Stimulated activated memory B cell treated with anti-CD40 and anti-IgM and Interleukin-4, amounts not matched to agents 10 μg/mL and 1 μg/mL and 100 μg/mL, for 72 hours (primary cell): ENCODE data around the gene SAMD3.
"Not testable (repeated sequence)": the region's sequence is repeated elsewhere in the genome, so short reads cannot be mapped to it uniquely, and the experiment has no call there.

Experiments
- ATAC-seq: fragments of 150-1000 bp; cut with Tn5 transposase; 2 replicates; pipeline ENCODE4 v1.10.0; 2021
- H3K27ac Mint-ChIP-seq: one replicate; pipeline ENCODE4 v1.8.0; 2022; ENCODE audit warnings: mild to moderate bottlenecking, mixed read lengths
- H3K27me3 Mint-ChIP-seq: one replicate; pipeline ENCODE4 v1.8.0; 2022; ENCODE audit warnings: mixed read lengths
- H3K36me3 Mint-ChIP-seq: one replicate; pipeline ENCODE4 v1.8.0; 2022; ENCODE audit warnings: mixed read lengths
- H3K4me1 Mint-ChIP-seq: one replicate; pipeline ENCODE4 v1.8.0; 2022; ENCODE audit warnings: mixed read lengths
- H3K4me3 Mint-ChIP-seq: one replicate; pipeline ENCODE4 v1.8.0; 2022; ENCODE audit warnings: mild to moderate bottlenecking, moderate library complexity, mixed read lengths
- H3K9me3 Mint-ChIP-seq: one replicate; pipeline ENCODE4 v1.8.0; 2022; ENCODE audit warnings: mixed read lengths

The SAMD3 gene, protein sequence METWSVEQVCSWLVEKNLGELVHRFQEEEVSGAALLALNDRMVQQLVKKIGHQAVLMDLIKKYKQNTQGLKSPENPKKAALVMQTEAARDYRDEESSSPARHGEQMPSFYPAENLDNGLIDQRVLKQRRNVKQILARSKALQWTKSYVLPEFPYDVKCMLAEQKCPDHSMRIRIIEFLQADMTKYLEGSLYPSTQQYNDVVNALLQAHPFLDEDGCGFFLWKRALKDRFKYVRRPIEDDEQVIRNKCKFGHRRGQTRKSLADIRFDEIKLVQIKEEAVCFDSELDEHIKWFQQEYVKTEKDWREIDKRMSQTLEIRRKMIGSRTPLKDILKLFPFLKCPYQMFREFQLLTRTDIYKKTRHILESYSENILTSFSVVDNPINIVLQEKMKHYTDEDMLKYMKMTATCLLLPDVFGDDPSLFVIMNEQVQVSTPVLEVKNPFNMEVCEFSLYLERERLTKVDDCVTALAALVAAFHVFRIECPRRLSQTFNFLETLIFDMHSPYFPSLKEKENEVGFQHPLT

DNA sequence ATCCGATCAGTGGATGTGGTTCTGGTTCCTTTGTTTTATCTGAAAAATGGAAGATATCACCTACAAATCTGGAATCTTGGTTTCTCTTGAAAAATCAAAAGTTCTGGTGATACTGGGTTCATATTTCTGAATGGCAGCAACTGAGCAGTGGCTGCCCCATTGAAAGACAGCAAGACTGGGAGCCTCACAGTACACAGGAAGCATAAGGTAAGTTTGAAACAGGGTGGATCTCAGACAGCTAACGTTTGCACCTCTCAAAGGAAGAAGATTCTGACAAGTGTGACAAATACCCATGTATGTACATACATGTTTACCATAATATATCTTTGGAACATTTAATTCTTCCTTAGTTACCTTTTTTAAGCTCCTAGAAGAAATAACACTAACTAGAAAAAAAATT, at the start of gene SAMD3:
TSS of gene SAMD3 (minus strand) at position 177 of the 400 bp plus-strand sequence. CDS start 7,678 bp downstream, outside the sequence.
- Mint-ChIP-seq H3K4me1 (peaks cover 9% of the 10 kb centered on the region), H3K36me3 (no peaks in the 10 kb centered on the region), H3K27me3 (no peaks in the 10 kb centered on the region), H3K27ac (peak within 1 kb of the TSS; percentile 53), H3K9me3 (peaks cover 4% of the 10 kb centered on the region), H3K4me3 (no peak within 1 kb of the TSS)
- ATAC-seq, result no peak

DNA sequence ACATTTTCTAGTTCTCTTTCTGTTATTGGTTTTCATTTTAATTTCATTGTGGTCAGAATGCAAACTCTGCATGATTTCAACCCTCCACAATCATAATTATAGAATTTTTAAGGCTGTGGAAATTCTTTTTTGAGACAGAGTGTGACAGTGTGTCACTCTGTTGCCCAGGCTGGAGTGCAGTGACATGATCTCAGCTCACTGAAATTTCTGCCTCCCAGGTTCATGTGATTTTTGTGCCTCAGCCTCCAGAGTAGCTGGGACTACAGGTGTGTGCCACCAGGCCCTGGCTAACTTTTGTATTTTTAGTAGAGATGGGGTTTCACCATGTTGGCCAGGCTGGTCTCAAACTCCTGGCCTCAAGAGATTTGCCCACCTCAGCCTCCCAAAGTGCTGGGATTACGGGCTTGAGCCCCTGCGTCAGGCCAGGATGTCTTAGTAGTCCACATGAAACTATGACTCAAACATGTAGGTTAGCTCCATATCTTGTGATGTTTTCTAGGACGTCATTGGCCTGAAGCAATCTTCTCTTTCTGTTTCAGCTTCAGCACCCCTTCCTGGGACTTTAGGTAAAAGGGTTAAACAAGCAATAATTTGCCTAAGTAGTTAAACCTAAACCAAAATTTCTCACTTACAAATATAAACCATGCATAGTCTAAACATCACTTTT, 47.4 kb upstream of the SAMD3 start:
- Mint-ChIP-seq H3K4me1 (peaks cover 22% of the 10 kb centered on the region), H3K9me3 (peaks cover 3% of the 10 kb centered on the region), H3K27me3 (no peaks in the 10 kb centered on the region), H3K27ac (peak overlapping the region; percentile 56), H3K4me3 (no peak overlapping the region), H3K36me3 (peaks cover 38% of the 10 kb centered on the region)
- ATAC-seq, result peak; percentile 48

DNA sequence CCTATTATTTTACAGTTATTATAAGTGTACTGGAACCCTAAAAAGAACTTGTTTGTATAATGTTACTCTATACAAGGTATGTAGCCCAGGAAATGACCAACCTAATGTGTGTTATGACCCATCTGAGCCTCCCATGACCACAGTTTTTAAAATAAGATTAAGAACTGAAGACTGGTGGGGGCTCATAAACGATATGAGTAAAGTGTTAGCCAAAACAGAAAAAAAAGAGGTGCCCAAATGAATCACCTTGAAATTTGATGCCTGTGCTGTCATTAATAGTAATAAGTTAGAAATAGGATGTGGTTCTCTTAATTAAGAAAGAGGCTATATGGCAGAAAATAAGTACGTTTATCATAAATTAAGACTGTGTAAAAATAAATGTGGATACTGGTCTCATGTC, 42.8 kb upstream of the SAMD3 start:
- H3K27me3 Mint-ChIP-seq, ATAC-seq, H3K9me3 Mint-ChIP-seq, H3K4me3 Mint-ChIP-seq, H3K27ac Mint-ChIP-seq: not testable (repeated sequence)
- peaks cover 36% of the 10 kb centered on the region for H3K4me1 Mint-ChIP-seq
- peaks cover 39% of the 10 kb centered on the region for H3K36me3 Mint-ChIP-seq

DNA sequence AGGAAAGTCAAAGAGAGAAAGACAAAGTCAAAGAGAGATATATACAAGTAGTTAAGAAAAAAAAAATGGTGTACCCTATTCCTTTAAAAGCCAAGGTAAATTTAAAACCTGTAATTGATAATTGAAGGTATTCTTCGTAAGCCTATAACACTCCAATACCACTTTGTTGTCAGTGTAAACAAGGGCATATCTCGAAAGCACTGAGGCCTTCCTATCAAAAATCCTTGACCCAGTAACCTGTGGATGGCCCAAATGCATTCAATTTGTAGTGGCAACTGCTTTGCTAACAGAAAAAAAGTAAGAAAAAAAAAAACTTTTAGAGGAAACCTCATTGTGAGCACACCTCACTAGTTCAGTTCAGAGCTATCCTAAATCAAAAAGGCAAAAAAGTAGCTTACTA, 39.3 kb upstream of the SAMD3 start:
- H3K36me3 Mint-ChIP-seq, result peaks cover 17% of the 10 kb centered on the region
- no peak for ATAC-seq
- H3K27me3 Mint-ChIP-seq, result no peaks in the 10 kb centered on the region
- peak overlapping the region; percentile 85 for H3K4me3 Mint-ChIP-seq
- H3K4me1 Mint-ChIP-seq, result peaks cover 35% of the 10 kb centered on the region
- peak overlapping the region; percentile 91 for H3K27ac Mint-ChIP-seq
- peaks cover 7% of the 10 kb centered on the region for H3K9me3 Mint-ChIP-seq

DNA sequence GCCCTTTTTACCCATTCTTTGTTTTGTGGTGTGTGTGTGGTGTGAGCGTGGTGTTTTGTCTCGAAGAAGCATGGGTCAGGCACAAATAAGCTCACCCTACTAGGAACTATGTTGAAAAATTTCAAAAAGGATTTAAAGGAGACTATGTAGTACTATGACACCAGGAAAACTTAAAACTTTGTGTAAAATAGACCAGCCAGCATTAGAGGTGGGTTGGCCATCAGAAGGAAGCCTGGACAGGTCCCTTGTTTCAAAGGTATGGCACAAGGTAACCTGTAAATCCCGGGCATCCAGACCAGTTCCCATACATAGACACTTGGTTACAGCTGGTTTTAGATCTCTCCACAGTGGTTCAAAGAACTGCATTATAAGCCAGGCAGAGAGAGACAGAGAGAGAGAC, 38.8 kb upstream of the SAMD3 start:
- H3K36me3 Mint-ChIP-seq, result peaks cover 17% of the 10 kb centered on the region
- H3K4me1 Mint-ChIP-seq, result peaks cover 35% of the 10 kb centered on the region
- ATAC-seq, H3K9me3 Mint-ChIP-seq, H3K27me3 Mint-ChIP-seq: not testable (repeated sequence)
- peak overlapping the region; percentile 91 for H3K27ac Mint-ChIP-seq
- peak overlapping the region; percentile 85 for H3K4me3 Mint-ChIP-seq

DNA sequence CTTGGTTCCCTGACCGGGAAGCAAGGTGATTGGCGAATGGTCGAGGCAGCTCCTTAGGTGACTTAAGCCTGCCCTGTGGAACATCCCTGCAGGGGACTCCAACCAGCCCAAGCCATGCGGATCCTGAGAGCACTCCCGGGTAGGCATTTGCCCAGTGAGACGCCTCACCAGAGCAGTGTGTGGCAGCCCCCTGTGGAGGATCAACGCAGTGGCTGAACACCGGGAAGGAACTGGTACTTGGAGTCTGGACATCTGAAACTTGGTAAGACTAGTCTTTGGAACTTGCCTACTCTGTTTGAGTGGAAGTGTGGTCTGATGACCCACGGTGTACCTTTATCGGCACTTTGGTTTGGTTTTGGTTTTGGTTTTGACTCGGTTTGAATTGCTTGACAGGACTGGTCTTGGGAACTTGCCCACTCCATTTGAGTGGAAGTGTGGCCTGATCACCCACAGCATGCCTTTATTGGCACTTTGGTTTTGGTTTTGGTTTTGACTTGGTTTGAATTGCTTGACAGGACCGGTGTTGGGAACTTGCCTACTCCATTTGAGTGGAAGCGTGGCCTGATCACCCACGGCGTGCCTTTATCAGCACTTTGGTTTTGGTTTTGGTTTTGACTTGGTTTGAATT, 38.0 kb upstream of the SAMD3 start:
- peak overlapping the region; percentile 85 for H3K4me3 Mint-ChIP-seq
- ATAC-seq, result peak; percentile 72
- H3K9me3 Mint-ChIP-seq, H3K27me3 Mint-ChIP-seq: not testable (repeated sequence)
- peaks cover 17% of the 10 kb centered on the region for H3K36me3 Mint-ChIP-seq
- H3K4me1 Mint-ChIP-seq, result peaks cover 35% of the 10 kb centered on the region
- H3K27ac Mint-ChIP-seq, result peak overlapping the region; percentile 91

DNA sequence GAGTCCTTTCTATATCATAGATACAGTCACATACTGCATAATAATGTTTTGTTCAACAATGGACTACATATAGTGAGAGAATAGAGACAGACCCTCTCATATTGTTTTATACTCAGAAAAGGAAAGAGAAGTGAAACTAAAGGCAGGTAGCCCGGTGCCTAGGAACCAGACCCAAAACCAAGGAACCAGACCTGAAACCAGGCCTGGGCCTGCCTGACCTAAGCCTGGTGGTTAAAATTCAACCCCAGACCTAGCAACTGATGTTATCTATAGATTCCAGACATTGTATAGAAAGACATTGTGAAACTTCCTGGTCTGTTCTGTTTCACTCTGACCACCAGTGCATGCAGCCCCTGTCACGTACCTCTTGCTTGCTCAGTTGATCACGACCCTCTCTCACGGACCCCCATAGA, 37.3 kb upstream of the SAMD3 start:
- H3K9me3 Mint-ChIP-seq, H3K27me3 Mint-ChIP-seq: not testable (repeated sequence)
- H3K36me3 Mint-ChIP-seq, result peaks cover 17% of the 10 kb centered on the region
- H3K4me3 Mint-ChIP-seq, result peak overlapping the region; percentile 85
- peak; percentile 82 for ATAC-seq
- H3K4me1 Mint-ChIP-seq, result peaks cover 35% of the 10 kb centered on the region
- H3K27ac Mint-ChIP-seq, result peak overlapping the region; percentile 91

DNA sequence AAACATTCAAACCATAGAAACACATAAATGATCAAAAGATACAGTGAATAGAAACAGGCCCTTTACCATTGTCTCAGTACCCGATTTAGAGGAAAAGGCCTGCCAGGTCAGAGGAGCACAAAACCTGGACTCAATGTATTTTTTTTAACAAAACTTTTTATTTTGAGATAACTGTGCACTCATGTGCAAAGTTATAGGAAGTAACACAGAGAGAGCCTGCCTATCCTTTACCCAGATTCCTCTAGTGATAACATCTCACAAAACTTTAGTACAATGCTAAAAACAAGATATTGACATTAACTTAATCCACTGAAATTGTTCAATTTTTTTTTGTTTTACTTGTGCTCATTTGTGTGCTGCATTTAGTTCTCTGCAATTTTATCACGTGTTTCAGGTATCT, 36.8 kb upstream of the SAMD3 start:
- ATAC-seq, result peak; percentile 67
- peaks cover 7% of the 10 kb centered on the region for H3K9me3 Mint-ChIP-seq
- peak overlapping the region; percentile 91 for H3K27ac Mint-ChIP-seq
- peaks cover 17% of the 10 kb centered on the region for H3K36me3 Mint-ChIP-seq
- peaks cover 35% of the 10 kb centered on the region for H3K4me1 Mint-ChIP-seq
- H3K4me3 Mint-ChIP-seq, result no peak overlapping the region
- no peaks in the 10 kb centered on the region for H3K27me3 Mint-ChIP-seq

DNA sequence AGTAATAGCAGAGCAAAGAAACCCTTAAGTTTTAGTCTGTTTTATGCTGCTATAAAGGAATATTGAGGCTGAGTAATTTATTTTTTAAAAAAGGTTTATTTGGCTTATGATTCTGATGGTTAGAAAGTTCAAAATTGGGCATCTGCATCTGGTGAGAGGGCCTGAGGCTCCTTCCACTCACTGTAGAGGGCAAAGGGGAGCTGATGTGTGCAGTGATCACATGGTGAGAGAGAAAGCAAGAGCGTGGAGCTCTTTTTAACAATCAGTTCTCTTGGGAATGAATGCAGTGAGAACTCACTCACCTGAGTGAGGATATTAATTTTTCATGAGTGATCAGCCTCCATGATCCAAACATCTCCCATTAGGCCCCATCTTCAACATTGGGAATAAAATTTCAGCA, 36.4 kb upstream of the SAMD3 start:
- Mint-ChIP-seq H3K9me3 (peaks cover 7% of the 10 kb centered on the region), H3K36me3 (peaks cover 14% of the 10 kb centered on the region), H3K27me3 (no peaks in the 10 kb centered on the region), H3K27ac (peak overlapping the region; percentile 91), H3K4me3 (no peak overlapping the region), H3K4me1 (peaks cover 35% of the 10 kb centered on the region)
- ATAC-seq, result peak; percentile 60

DNA sequence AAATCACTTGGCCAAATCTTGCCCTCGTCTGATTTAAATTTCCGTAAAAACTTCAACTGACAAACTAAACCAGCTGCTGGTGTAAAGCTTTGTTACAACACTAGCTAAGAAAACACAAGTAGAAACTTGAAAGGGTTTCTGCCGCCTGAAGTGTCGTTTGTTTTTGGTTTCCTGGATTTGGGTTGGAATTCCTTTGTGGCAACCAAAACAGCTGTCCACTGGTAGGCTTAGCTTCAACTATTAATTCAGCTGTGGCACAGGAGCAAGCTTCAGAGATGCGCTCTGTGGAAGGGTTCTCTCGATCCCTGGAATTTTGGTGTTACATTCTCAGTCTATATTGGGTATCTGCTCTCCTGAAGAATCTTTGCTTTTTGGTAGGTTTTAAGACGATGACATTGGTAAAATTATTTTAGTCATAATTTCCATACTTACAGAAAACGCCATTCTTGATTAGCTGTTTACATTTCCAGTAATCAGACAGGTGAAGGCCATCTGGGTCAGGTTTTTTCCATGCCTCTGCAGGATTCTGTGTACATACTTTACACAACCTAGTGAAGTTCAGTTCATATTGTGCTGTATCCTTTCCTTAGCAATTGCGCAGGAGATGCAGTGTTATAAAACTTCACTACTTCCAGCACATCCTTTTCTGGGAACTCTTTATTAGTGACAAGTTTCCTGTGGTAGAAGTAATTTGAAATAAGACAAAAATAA, 29.9 kb upstream of the SAMD3 start:
- Mint-ChIP-seq H3K4me1 (no peaks in the 10 kb centered on the region), H3K27ac (no peak overlapping the region), H3K27me3 (no peaks in the 10 kb centered on the region), H3K4me3 (no peak overlapping the region), H3K36me3 (no peaks in the 10 kb centered on the region), H3K9me3 (no peaks in the 10 kb centered on the region)
- no peak for ATAC-seq

DNA sequence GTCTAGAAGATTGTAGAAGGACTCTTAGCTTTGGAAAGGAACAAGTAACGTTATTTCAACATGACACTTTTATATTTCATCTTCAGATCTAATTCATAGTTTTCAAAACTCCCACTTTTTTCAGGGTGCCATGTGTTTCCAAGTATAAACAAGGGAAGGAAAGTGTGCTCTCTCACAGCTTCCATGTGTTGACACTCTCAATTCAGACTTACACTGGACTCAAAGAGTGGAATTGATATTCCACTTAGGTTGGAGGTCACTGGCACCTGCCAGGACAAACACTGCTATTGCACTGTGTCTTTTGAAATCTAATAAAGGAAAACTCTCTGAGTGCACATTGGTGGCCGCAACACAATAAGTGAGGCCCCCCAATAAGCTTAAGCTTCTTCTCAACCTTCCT, 22.5 kb upstream of the SAMD3 start:
- H3K36me3 Mint-ChIP-seq, result no peaks in the 10 kb centered on the region
- no peaks in the 10 kb centered on the region for H3K4me1 Mint-ChIP-seq
- no peaks in the 10 kb centered on the region for H3K9me3 Mint-ChIP-seq
- no peak overlapping the region for H3K4me3 Mint-ChIP-seq
- H3K27me3 Mint-ChIP-seq, result no peaks in the 10 kb centered on the region
- ATAC-seq, result no peak
- no peak overlapping the region for H3K27ac Mint-ChIP-seq

DNA sequence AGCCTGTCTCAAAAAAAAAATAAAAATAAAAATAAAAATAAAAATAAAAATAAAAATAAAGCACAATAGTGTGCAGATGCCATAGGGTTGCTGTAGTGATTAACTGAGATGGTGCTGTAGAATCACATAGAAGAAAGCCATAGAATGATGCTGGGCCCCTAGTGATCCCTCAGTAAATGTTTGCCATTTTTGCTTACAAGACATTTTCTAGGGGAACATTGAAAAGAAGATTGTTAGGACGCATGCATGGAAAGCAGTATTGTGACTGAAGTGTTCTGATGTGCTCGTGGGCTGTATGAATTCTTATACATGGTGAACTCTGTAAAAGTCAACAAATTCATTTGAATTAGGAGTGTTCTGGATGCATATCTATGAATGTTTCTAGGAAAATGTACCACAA, 22.0 kb upstream of the SAMD3 start:
- no peak overlapping the region for H3K27ac Mint-ChIP-seq
- H3K9me3 Mint-ChIP-seq, result no peaks in the 10 kb centered on the region
- ATAC-seq, result no peak
- H3K27me3 Mint-ChIP-seq, result no peaks in the 10 kb centered on the region
- H3K4me1 Mint-ChIP-seq, result no peaks in the 10 kb centered on the region
- no peak overlapping the region for H3K4me3 Mint-ChIP-seq
- no peaks in the 10 kb centered on the region for H3K36me3 Mint-ChIP-seq

DNA sequence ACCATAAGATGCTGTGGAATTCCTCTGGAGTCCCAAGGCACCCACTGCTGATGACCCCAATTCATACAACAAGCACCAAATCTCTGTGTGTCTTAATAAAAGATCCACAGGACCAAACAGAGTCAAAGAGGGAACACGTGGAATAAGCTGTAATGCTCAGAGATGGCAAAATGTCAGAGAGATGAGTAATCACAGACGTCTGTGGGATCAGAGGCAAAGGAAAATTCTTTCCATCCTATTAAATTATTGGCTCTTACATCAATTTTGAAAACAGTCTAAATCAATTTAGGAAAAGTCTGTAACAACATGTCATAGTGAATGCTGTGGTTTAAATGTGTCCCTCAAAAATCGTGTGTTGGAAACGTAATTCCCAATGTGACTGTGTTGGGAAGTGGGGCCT, 17.5 kb upstream of the SAMD3 start:
- no peaks in the 10 kb centered on the region for H3K36me3 Mint-ChIP-seq
- no peaks in the 10 kb centered on the region for H3K9me3 Mint-ChIP-seq
- no peak for ATAC-seq
- no peak overlapping the region for H3K27ac Mint-ChIP-seq
- no peaks in the 10 kb centered on the region for H3K27me3 Mint-ChIP-seq
- no peak overlapping the region for H3K4me3 Mint-ChIP-seq
- no peaks in the 10 kb centered on the region for H3K4me1 Mint-ChIP-seq

DNA sequence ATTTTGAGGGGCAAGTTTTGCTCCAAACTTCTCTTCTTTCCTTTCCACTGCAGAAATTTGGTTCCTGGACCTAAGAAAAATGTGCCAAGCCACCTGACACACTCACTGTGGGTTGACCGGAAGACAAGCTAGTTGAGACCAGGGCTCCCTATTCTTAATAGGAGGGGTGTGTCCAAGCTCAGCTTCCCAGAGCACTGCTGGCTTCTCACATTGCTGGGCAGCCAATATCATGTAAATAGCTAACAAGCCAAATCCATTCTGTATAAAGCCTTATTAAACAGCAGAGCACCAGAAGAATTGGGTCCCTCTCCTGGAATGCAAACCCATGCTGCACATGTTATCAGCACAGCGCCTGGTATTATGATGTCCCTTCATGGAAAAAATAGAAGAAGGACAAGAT, 17.0 kb upstream of the SAMD3 start:
- H3K9me3 Mint-ChIP-seq, result no peaks in the 10 kb centered on the region
- H3K27ac Mint-ChIP-seq, result no peak overlapping the region
- no peaks in the 10 kb centered on the region for H3K36me3 Mint-ChIP-seq
- no peaks in the 10 kb centered on the region for H3K27me3 Mint-ChIP-seq
- H3K4me3 Mint-ChIP-seq, result no peak overlapping the region
- no peaks in the 10 kb centered on the region for H3K4me1 Mint-ChIP-seq
- no peak for ATAC-seq

DNA sequence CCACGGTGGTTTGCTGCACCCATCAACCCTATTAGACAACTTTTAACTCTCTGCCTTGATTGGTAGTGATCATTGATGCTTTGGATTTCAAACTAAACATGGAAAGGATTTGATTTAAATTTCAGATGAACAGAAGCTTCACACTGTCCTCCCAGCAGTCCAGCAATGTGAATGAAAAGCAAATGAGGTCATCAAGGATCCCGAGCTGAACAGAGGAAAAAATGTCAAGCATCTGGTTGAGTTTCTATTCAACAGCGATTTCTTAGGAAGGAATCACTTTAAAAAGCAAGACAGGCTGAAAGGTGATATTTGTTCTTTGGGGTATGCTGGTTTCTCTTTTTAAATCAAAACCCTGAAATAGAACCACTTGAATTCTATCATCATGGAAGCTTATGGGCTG, 10.6 kb upstream of the SAMD3 start:
- no peak for ATAC-seq
- H3K36me3 Mint-ChIP-seq, result no peaks in the 10 kb centered on the region
- no peak overlapping the region for H3K4me3 Mint-ChIP-seq
- no peaks in the 10 kb centered on the region for H3K9me3 Mint-ChIP-seq
- H3K27ac Mint-ChIP-seq, result no peak overlapping the region
- no peaks in the 10 kb centered on the region for H3K27me3 Mint-ChIP-seq
- no peaks in the 10 kb centered on the region for H3K4me1 Mint-ChIP-seq
